Measurements from ENCODE around the gene TACC2. TPM values are rescaled to one million over a fixed set of nuclear protein-coding genes. Genes with fewer than 3 reads are reported as not detected.

TACC2 gene
- total RNA-seq, 1 donor from 2014 or later: 22.0 TPM

DNA sequence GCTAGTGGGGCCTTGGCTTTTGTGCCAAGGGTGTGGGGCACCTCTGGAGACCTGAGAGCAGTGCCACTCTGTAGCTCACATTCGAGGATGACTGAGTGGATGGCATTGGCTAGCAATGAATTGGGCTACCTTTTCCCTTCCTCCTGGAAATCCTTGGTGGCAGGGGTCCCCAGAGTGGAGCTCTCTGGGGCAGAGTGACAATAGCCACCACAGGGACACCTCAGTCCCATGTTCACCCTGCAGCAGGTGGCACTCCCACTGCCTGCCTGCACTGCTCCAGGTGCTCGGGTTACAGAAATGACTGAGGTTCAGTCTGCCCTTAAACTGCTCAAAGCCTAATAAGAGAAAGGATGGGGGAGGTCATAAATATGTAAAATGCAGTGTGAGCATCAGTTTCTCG is 300.0 kb downstream of the TACC2 start:
- FAIRE-seq (no peak), DNase-seq (ENCODE audit: low read depth) (no peak)
- Histone ChIP-seq H3K79me2 (ENCODE audit: insufficient read depth, low read length) (no peaks in the 10 kb centered on the region), H3K9ac (ENCODE audit: low read length) (no peak overlapping the region), H3K27me3 (ENCODE audit: insufficient read depth, low read length) (no peaks in the 10 kb centered on the region), H3K4me2 (ENCODE audit: low read length) (no peak overlapping the region), H3K36me3 (ENCODE audit: insufficient read depth, low read length) (no peaks in the 10 kb centered on the region), H3K9me3 (ENCODE audit: insufficient read depth, low read depth, low read length) (no peaks in the 10 kb centered on the region), H4K20me1 (ENCODE audit: insufficient read depth, low read length) (no peaks in the 10 kb centered on the region), H3K27ac (ENCODE audit: low read depth, low read length) (no peak overlapping the region), H2AFZ (ENCODE audit: low read depth, low read length) (no peak overlapping the region), H3K4me3 (ENCODE audit: insufficient read depth, low read depth, low read length) (no peak overlapping the region), H3K4me1 (ENCODE audit: insufficient read depth, low read length) (peaks cover 15% of the 10 kb centered on the region)
- Mint-ChIP-seq H3K36me3 (ENCODE audit: low read depth, unreplicated experiment) (no peaks in the 10 kb centered on the region), H3K9me3 (ENCODE audit: unreplicated experiment) (peaks cover 4% of the 10 kb centered on the region), H3K4me3 (ENCODE audit: unreplicated experiment) (no peak overlapping the region), H3K27me3 (ENCODE audit: low read depth, unreplicated experiment) (peaks cover 4% of the 10 kb centered on the region), H3K27ac (ENCODE audit: unreplicated experiment) (no peak overlapping the region), H3K4me1 (ENCODE audit: low read depth, unreplicated experiment) (peaks cover 25% of the 10 kb centered on the region)
- no peak for TF ChIP-seq EZH2 (IDR thresholded peaks at IDR 0.05; ENCODE audit: insufficient read depth, low read length)
- TF ChIP-seq, protein P1, sequence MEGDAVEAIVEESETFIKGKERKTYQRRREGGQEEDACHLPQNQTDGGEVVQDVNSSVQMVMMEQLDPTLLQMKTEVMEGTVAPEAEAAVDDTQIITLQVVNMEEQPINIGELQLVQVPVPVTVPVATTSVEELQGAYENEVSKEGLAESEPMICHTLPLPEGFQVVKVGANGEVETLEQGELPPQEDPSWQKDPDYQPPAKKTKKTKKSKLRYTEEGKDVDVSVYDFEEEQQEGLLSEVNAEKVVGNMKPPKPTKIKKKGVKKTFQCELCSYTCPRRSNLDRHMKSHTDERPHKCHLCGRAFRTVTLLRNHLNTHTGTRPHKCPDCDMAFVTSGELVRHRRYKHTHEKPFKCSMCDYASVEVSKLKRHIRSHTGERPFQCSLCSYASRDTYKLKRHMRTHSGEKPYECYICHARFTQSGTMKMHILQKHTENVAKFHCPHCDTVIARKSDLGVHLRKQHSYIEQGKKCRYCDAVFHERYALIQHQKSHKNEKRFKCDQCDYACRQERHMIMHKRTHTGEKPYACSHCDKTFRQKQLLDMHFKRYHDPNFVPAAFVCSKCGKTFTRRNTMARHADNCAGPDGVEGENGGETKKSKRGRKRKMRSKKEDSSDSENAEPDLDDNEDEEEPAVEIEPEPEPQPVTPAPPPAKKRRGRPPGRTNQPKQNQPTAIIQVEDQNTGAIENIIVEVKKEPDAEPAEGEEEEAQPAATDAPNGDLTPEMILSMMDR (IDR thresholded peaks at IDR 0.05; ENCODE audit: insufficient read depth, low read depth, low read length): no peak

DNA sequence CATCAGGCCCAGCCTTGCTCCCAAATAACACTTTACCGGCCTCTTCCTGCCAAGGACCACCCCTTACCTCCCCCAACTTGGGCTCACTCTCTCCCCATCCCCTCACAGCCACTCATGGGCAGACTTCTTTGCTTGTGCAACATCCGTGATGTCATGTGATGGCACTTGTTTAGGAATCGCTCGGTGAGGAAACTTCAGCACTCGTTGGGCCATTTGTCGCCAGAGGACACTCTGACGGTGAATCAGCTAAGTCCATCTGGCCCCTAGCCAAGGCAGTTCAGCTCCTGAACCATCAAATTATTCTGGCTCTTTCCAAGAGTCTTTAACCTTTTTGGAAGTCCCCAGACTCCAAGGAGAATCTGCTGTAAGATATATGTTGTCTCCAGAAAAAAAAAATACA is 301.4 kb downstream of the TACC2 start:
- Histone ChIP-seq H3K9ac (ENCODE audit: low read length) (no peak overlapping the region), H3K36me3 (ENCODE audit: insufficient read depth, low read length) (no peaks in the 10 kb centered on the region), H3K79me2 (ENCODE audit: insufficient read depth, low read length) (no peaks in the 10 kb centered on the region), H4K20me1 (ENCODE audit: insufficient read depth, low read length) (no peaks in the 10 kb centered on the region), H3K4me3 (ENCODE audit: insufficient read depth, low read depth, low read length) (no peak overlapping the region), H3K27me3 (ENCODE audit: insufficient read depth, low read length) (no peaks in the 10 kb centered on the region), H3K4me2 (ENCODE audit: low read length) (no peak overlapping the region), H3K9me3 (ENCODE audit: insufficient read depth, low read depth, low read length) (no peaks in the 10 kb centered on the region), H2AFZ (ENCODE audit: low read depth, low read length) (no peak overlapping the region), H3K27ac (ENCODE audit: low read depth, low read length) (no peak overlapping the region), H3K4me1 (ENCODE audit: insufficient read depth, low read length) (peaks cover 15% of the 10 kb centered on the region)
- H3K27me3 Mint-ChIP-seq (ENCODE audit: low read depth, unreplicated experiment): peaks cover 9% of the 10 kb centered on the region
- peaks cover 27% of the 10 kb centered on the region for H3K4me1 Mint-ChIP-seq (ENCODE audit: low read depth, unreplicated experiment)
- FAIRE-seq (no peak), DNase-seq (ENCODE audit: low read depth) (no peak)
- no peak overlapping the region for H3K4me3 Mint-ChIP-seq (ENCODE audit: unreplicated experiment)
- peaks cover 2% of the 10 kb centered on the region for H3K9me3 Mint-ChIP-seq (ENCODE audit: unreplicated experiment)
- H3K36me3 Mint-ChIP-seq (ENCODE audit: low read depth, unreplicated experiment): no peaks in the 10 kb centered on the region
- no peak overlapping the region for H3K27ac Mint-ChIP-seq (ENCODE audit: unreplicated experiment)
- TF ChIP-seq, protein P1 (IDR thresholded peaks at IDR 0.05; ENCODE audit: insufficient read depth, low read depth, low read length): no peak
- no peak for TF ChIP-seq EZH2 (IDR thresholded peaks at IDR 0.05; ENCODE audit: insufficient read depth, low read length)

DNA sequence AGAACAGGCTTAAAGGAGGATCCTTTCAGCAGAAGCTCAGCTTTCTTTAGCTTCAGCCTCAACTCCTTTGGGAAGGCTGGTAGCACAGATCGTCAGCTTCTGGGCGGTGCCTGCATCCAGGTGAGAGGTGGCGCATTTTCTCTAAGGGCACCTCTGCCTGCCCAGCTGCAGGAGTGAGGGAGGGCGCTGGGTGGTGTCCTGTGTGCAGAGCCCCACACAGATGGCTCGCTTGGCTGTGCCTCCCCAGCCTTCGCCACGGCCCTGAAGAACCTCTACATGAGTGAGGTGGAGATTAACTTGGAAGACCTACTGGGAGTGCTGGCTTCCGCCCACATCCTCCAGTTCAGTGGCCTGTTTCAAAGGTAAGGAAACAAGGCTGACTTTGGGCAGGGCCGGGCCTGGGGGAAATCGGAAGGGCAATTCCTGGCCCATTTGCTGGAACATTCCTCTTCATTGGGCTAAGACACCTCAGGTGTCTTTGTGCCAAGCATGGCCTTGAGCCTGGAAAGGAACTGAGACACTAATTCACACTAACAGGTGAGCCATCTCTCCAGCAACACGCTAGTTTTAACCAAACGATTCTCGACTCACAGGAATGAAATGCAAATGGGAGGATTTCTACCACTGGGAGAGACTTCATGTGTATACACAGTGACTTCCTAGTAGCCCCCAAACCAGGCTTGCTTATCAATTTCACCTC is 302.0 kb downstream of the TACC2 start:
- no peak for FAIRE-seq
- Histone ChIP-seq H4K20me1 (ENCODE audit: insufficient read depth, low read length) (no peaks in the 10 kb centered on the region), H3K4me2 (ENCODE audit: low read length) (no peak overlapping the region), H3K27me3 (ENCODE audit: insufficient read depth, low read length) (no peaks in the 10 kb centered on the region), H3K79me2 (ENCODE audit: insufficient read depth, low read length) (no peaks in the 10 kb centered on the region), H3K9me3 (ENCODE audit: insufficient read depth, low read depth, low read length) (no peaks in the 10 kb centered on the region), H3K27ac (ENCODE audit: low read depth, low read length) (no peak overlapping the region), H3K4me1 (ENCODE audit: insufficient read depth, low read length) (peaks cover 15% of the 10 kb centered on the region), H3K9ac (ENCODE audit: low read length) (no peak overlapping the region), H2AFZ (ENCODE audit: low read depth, low read length) (no peak overlapping the region), H3K4me3 (ENCODE audit: insufficient read depth, low read depth, low read length) (no peak overlapping the region), H3K36me3 (ENCODE audit: insufficient read depth, low read length) (no peaks in the 10 kb centered on the region)
- Mint-ChIP-seq H3K4me1 (ENCODE audit: low read depth, unreplicated experiment) (peaks cover 27% of the 10 kb centered on the region), H3K4me3 (ENCODE audit: unreplicated experiment) (no peak overlapping the region), H3K36me3 (ENCODE audit: low read depth, unreplicated experiment) (no peaks in the 10 kb centered on the region), H3K27me3 (ENCODE audit: low read depth, unreplicated experiment) (peaks cover 15% of the 10 kb centered on the region), H3K9me3 (ENCODE audit: unreplicated experiment) (peaks cover 5% of the 10 kb centered on the region), H3K27ac (ENCODE audit: unreplicated experiment) (no peak overlapping the region)
- DNase-seq (ENCODE audit: low read depth): no peak
- TF ChIP-seq, protein P1 (IDR thresholded peaks at IDR 0.05; ENCODE audit: insufficient read depth, low read depth, low read length): no peak
- no peak for TF ChIP-seq EZH2 (IDR thresholded peaks at IDR 0.05; ENCODE audit: insufficient read depth, low read length)

Data from astrocyte (in vitro differentiated cells and primary cell).